Nephron (organoid): ENCODE data around the gene TCF20.

Experiments used
- H3K27ac Mint-ChIP-seq, 3 experiments: 2 replicates each; pipeline ENCODE4 v1.8.0; 2020; ENCODE audit warnings: mixed read lengths in 3 of 3, mild to moderate bottlenecking in 2 of 3, moderate library complexity in 1 of 3
- H3K27me3 Mint-ChIP-seq: 2 replicates; pipeline ENCODE4 v1.8.0; 2021; ENCODE audit warnings: low read depth, mild to moderate bottlenecking, moderate library complexity, mixed read lengths
- H3K36me3 Mint-ChIP-seq: 2 replicates; pipeline ENCODE4 v1.8.0; 2020; ENCODE audit warnings: low read depth, mixed read lengths
- H3K4me1 Mint-ChIP-seq: 2 replicates; pipeline ENCODE4 v1.8.0; 2020; ENCODE audit warnings: mixed read lengths
- H3K4me3 Mint-ChIP-seq, 3 experiments: 2 replicates each; pipeline ENCODE4 v1.8.0; 2020; ENCODE audit warnings: mild to moderate bottlenecking in 3 of 3, mixed read lengths in 3 of 3, moderate library complexity in 2 of 3
- H3K9me3 Mint-ChIP-seq: 2 replicates; pipeline ENCODE4 v1.8.0; 2020; ENCODE audit warnings: mixed read lengths
- CTCF ChIP-seq, 3 experiments: fragments of 200-600 bp; sonication (generic); IDR thresholded peaks; one replicate each; pipeline ENCODE4 v1.5.0; 2021; ENCODE audit warnings: antibody characterized with exemption in 3 of 3; ENCODE audit not compliant: unreplicated experiment in 3 of 3

Gene TCF20

GRCh38 chr22:42315392-42315756, 44.9 kb upstream of the TCF20 start:
- H3K27ac Mint-ChIP-seq = no peak overlapping the region
- H3K4me1 Mint-ChIP-seq = peaks cover 51% of the 10 kb centered on the region
- peaks cover 70% of the 10 kb centered on the region for H3K27me3 Mint-ChIP-seq
- TF ChIP-seq CTCF (IDR thresholded peaks at IDR 0.05; ENCODE audit: unreplicated experiment in 3 of 3) = no peak
- no peak overlapping the region for H3K4me3 Mint-ChIP-seq
- no peaks in the 10 kb centered on the region for H3K9me3 Mint-ChIP-seq
- H3K36me3 Mint-ChIP-seq = no peaks in the 10 kb centered on the region

GRCh38 chr22:42314709-42315391, 44.4 kb upstream of the TCF20 start:
- H3K27me3 Mint-ChIP-seq = peaks cover 70% of the 10 kb centered on the region
- peaks cover 51% of the 10 kb centered on the region for H3K4me1 Mint-ChIP-seq
- H3K27ac Mint-ChIP-seq = no peak overlapping the region
- TF ChIP-seq CTCF (IDR thresholded peaks at IDR 0.05; ENCODE audit: unreplicated experiment in 3 of 3) = no peak
- H3K36me3 Mint-ChIP-seq = no peaks in the 10 kb centered on the region
- H3K9me3 Mint-ChIP-seq = no peaks in the 10 kb centered on the region
- no peak overlapping the region for H3K4me3 Mint-ChIP-seq

GRCh38 chr22:42313804-42314581, 43.5 kb upstream of the TCF20 start:
- H3K4me3 Mint-ChIP-seq = no peak overlapping the region
- H3K4me1 Mint-ChIP-seq = peaks cover 52% of the 10 kb centered on the region
- peak overlapping the region in 2 of 3 experiments; percentile 66 to 77 for H3K27ac Mint-ChIP-seq
- no peaks in the 10 kb centered on the region for H3K36me3 Mint-ChIP-seq
- TF ChIP-seq CTCF (IDR thresholded peaks at IDR 0.05; ENCODE audit: unreplicated experiment in 3 of 3) = peak; percentile 40 to 54 (median 40)
- H3K27me3 Mint-ChIP-seq = peaks cover 70% of the 10 kb centered on the region
- H3K9me3 Mint-ChIP-seq = no peaks in the 10 kb centered on the region

- H3K4me3 Mint-ChIP-seq = no peak overlapping the region
- no peaks in the 10 kb centered on the region for H3K36me3 Mint-ChIP-seq
- H3K27ac Mint-ChIP-seq = no peak overlapping the region
- TF ChIP-seq CTCF (IDR thresholded peaks at IDR 0.05; ENCODE audit: unreplicated experiment in 3 of 3) = no peak
- peaks cover 49% of the 10 kb centered on the region for H3K4me1 Mint-ChIP-seq
- no peaks in the 10 kb centered on the region for H3K9me3 Mint-ChIP-seq
- peaks cover 72% of the 10 kb centered on the region for H3K27me3 Mint-ChIP-seq
Observed at GRCh38 chr22:42313204-42313603, 42.8 kb upstream of the TCF20 start.

- Mint-ChIP-seq H3K36me3 (no peaks in the 10 kb centered on the region), H3K27ac (peak overlapping the region in 1 of 3 experiments; percentile 21), H3K9me3 (no peaks in the 10 kb centered on the region), H3K4me3 (no peak overlapping the region), H3K4me1 (peaks cover 36% of the 10 kb centered on the region), H3K27me3 (peaks cover 68% of the 10 kb centered on the region)
- no peak for TF ChIP-seq CTCF (IDR thresholded peaks at IDR 0.05; ENCODE audit: unreplicated experiment in 3 of 3)
Observed at GRCh38 chr22:42310291-42311015, 40.0 kb upstream of the TCF20 start.
